H1 (cell line): ENCODE measurements around the gene CLPTM1L. TPM values are rescaled to one million over a fixed set of nuclear protein-coding genes. Genes with fewer than 3 reads are reported as not detected.

ENCODE experiments used
- CTCF ChIA-PET: fragments of 300-600 bp; sonication (Branson Sonifier 250); formaldehyde crosslinking; loops from one replicate; lab custom pipeline; 2021; ENCODE audit not compliant: partially characterized antibody; lab: Charles Lee
- POLR2A ChIA-PET: fragments of 300-600 bp; sonication (Branson Sonifier 250); formaldehyde crosslinking; loops from one replicate; lab custom pipeline; 2021; ENCODE audit warnings: inconsistent platforms; ENCODE audit not compliant: partially characterized antibody; lab: Charles Lee
- DNase-seq, 2 experiments: peaks; one replicate each; pipeline versions ENCODE4 v3.0.0 to v3.0.0-alpha.2; 2010 to 2022; ENCODE audit warnings: low spot score in 2 of 2, low read depth in 1 of 2, mixed read lengths in 1 of 2
- FAIRE-seq: peaks from 2 replicates; lab custom pipeline; 2011; peaks lifted over from hg19 to GRCh38; lab: Jason Lieb, UNC
- H2AFZ ChIP-seq: 2 replicates; pipeline ENCODE4 v1.8.1; 2012; ENCODE audit warnings: low read length, inconsistent platforms
- H2AK5ac ChIP-seq: 2 replicates; pipeline ENCODE4 v1.6.1; 2013; ENCODE audit warnings: low read depth, low read length
- H2BK120ac ChIP-seq: replicated peaks from 2 replicates; pipeline ENCODE3; 2013; ENCODE audit warnings: low read depth, low read length, inconsistent platforms
- H2BK12ac ChIP-seq: 2 replicates; pipeline ENCODE4 v1.6.1; 2013; ENCODE audit warnings: low read depth, low read length
- H2BK15ac ChIP-seq: 2 replicates; pipeline ENCODE4 v1.6.1; 2013; ENCODE audit warnings: low read length
- H2BK20ac ChIP-seq: 2 replicates; pipeline ENCODE4 v1.6.1; 2013; ENCODE audit warnings: low read length
- H2BK5ac ChIP-seq: 2 replicates; pipeline ENCODE4 v1.6.1; 2013; ENCODE audit warnings: low read depth, low read length
- H3K14ac ChIP-seq: 2 replicates; pipeline ENCODE4 v1.6.1; 2013; ENCODE audit warnings: inconsistent platforms; ENCODE audit not compliant: insufficient read length
- H3K18ac ChIP-seq: 2 replicates; pipeline ENCODE4 v1.6.1; 2013; ENCODE audit warnings: low read length; ENCODE audit errors: extremely low read depth
- H3K23ac ChIP-seq: 2 replicates; pipeline ENCODE4 v1.6.1; 2013; ENCODE audit warnings: inconsistent platforms; ENCODE audit not compliant: insufficient read length
- H3K23me2 ChIP-seq: 2 replicates; pipeline ENCODE4 v1.6.1; 2013; ENCODE audit warnings: low read depth, low read length
- H3K27ac ChIP-seq: 2 replicates; pipeline ENCODE4 v1.6.1; 2011; ENCODE audit warnings: low read depth, low read length, inconsistent platforms
- H3K27me3 ChIP-seq, 4 experiments: replicated peaks in 1 of 4; 1 replicate in 1 of 4; 2 replicates in 3 of 4; pipeline versions ENCODE4 v1.6.1 to v1.8.1; 2011 to 2013; ENCODE audit warnings: low read length in 3 of 4, mild to moderate bottlenecking in 3 of 4, inconsistent platforms in 2 of 4, mixed read lengths in 2 of 4, moderate library complexity in 1 of 4; ENCODE audit not compliant: control insufficient read depth in 3 of 4, insufficient read depth in 3 of 4; ENCODE audit errors: extremely low read depth in 1 of 4
- H3K36me3 ChIP-seq, 4 experiments: 2 replicates each; pipeline versions ENCODE4 v1.6.1 to v1.8.1; 2011 to 2013; ENCODE audit warnings: mild to moderate bottlenecking in 4 of 4, low read length in 3 of 4, moderate library complexity in 2 of 4, control low read depth in 1 of 4, inconsistent platforms in 1 of 4; ENCODE audit not compliant: insufficient read depth in 4 of 4, control insufficient read depth in 2 of 4
- H3K4ac ChIP-seq: replicated peaks from 2 replicates; pipeline ENCODE3; 2013; ENCODE audit warnings: low read length, low read depth, mixed read lengths, inconsistent platforms; ENCODE audit not compliant: insufficient read length
- H3K4me1 ChIP-seq, 4 experiments: replicated peaks in 1 of 4; 1 replicate in 1 of 4; 2 replicates in 3 of 4; pipeline versions ENCODE4 v1.6.1 to v1.8.1; 2011 to 2013; ENCODE audit warnings: low read length in 3 of 4, inconsistent platforms in 2 of 4, mixed read lengths in 1 of 4; ENCODE audit not compliant: insufficient read depth in 4 of 4, control insufficient read depth in 3 of 4
- H3K4me2 ChIP-seq, 2 experiments: 2 replicates each; pipeline versions ENCODE4 v1.6.1 to v1.8.1; 2011 to 2013; ENCODE audit warnings: low read depth in 2 of 2, low read length in 2 of 2, control low read depth in 1 of 2, inconsistent platforms in 1 of 2, mild to moderate bottlenecking in 1 of 2; ENCODE audit not compliant: insufficient read depth in 1 of 2
- H3K4me3 ChIP-seq, 4 experiments: fragments of 200-600, 300-600 bp in 1 of 4; sonication (generic), shearing (Covaris generic), sonication (Bioruptor Twin) in 1 of 4; 2 replicates each; pipeline versions ENCODE4 v1.5.1 to v1.8.1; 2011 to 2016; ENCODE audit warnings: low read length in 4 of 4, low read depth in 3 of 4, control low read depth in 2 of 4, inconsistent platforms in 2 of 4, mild to moderate bottlenecking in 2 of 4, mixed read lengths in 1 of 4, moderate library complexity in 1 of 4; ENCODE audit not compliant: insufficient read depth in 2 of 4; ENCODE audit errors: extremely low read depth in 1 of 4
- H3K56ac ChIP-seq: replicated peaks from 2 replicates; pipeline ENCODE3; 2013; ENCODE audit warnings: low read depth, mild to moderate bottlenecking, mixed read lengths, low read length, inconsistent platforms; ENCODE audit not compliant: insufficient read length
- H3K79me1 ChIP-seq: 2 replicates; pipeline ENCODE4 v1.6.1; 2013; ENCODE audit warnings: low read depth, low read length, control low read depth
- H3K79me2 ChIP-seq, 2 experiments: 2 replicates each; pipeline versions ENCODE4 v1.6.1 to v1.8.1; 2012 to 2013; ENCODE audit warnings: low read length in 2 of 2, mild to moderate bottlenecking in 2 of 2, inconsistent platforms in 1 of 2; ENCODE audit not compliant: insufficient read depth in 2 of 2, control insufficient read depth in 1 of 2
- H3K9ac ChIP-seq, 4 experiments: replicated peaks in 1 of 4; 1 replicate in 1 of 4; 2 replicates in 3 of 4; pipeline versions ENCODE4 v1.6.1 to v1.8.1; 2011 to 2013; ENCODE audit warnings: low read depth in 3 of 4, low read length in 3 of 4, control low read depth in 2 of 4, mild to moderate bottlenecking in 2 of 4, moderate library complexity in 2 of 4, inconsistent platforms in 1 of 4; ENCODE audit errors: extremely low read depth in 1 of 4
- H3K9me3 ChIP-seq, 2 experiments: 2 replicates each; pipeline versions ENCODE4 v1.6.1 to v1.8.1; 2012 to 2013; ENCODE audit warnings: mild to moderate bottlenecking in 2 of 2, moderate library complexity in 2 of 2, control low read depth in 1 of 2, inconsistent platforms in 1 of 2, low read depth in 1 of 2, low read length in 1 of 2, mixed read lengths in 1 of 2; ENCODE audit not compliant: insufficient read depth in 2 of 2
- H4K20me1 ChIP-seq, 2 experiments: replicated peaks in 1 of 2; 2 replicates each; pipeline versions ENCODE3 to v1.8.1; 2011 to 2013; ENCODE audit warnings: inconsistent platforms in 2 of 2, low read length in 2 of 2, mild to moderate bottlenecking in 1 of 2; ENCODE audit not compliant: insufficient read depth in 2 of 2, control insufficient read depth in 1 of 2
- H4K5ac ChIP-seq: 2 replicates; pipeline ENCODE4 v1.6.1; 2013; ENCODE audit warnings: low read length, low read depth, mixed read lengths, inconsistent platforms; ENCODE audit not compliant: insufficient read length
- H4K8ac ChIP-seq: 2 replicates; pipeline ENCODE4 v1.8.0; 2013; ENCODE audit warnings: mild to moderate bottlenecking, moderate library complexity, low read length, inconsistent platforms; ENCODE audit not compliant: insufficient read depth; ENCODE audit errors: extremely low read depth
- H4K91ac ChIP-seq: replicated peaks from 2 replicates; pipeline ENCODE3; 2013; ENCODE audit warnings: low read length, mixed read lengths, inconsistent platforms; ENCODE audit not compliant: insufficient read length
- CHD2 ChIP-seq: IDR thresholded peaks from 2 replicates; pipeline ENCODE4 v1.6.1; 2012; ENCODE audit warnings: low read length, improper control_type of control experiment
- NANOG ChIP-seq: IDR thresholded peaks from 2 replicates; pipeline ENCODE4 v1.6.1; 2011; ENCODE audit warnings: low read length, low read depth, mild to moderate bottlenecking, inconsistent platforms; ENCODE audit not compliant: insufficient read depth, poor library complexity, severe bottlenecking
- POLR2AphosphoS5 ChIP-seq: IDR thresholded peaks from 2 replicates; pipeline ENCODE4 v1.6.1; 2011; ENCODE audit warnings: low read depth, low read length
- RAD21 ChIP-seq, 2 experiments: IDR thresholded peaks in 1 of 2; conservative IDR thresholded peaks in 1 of 2; 2 replicates each; pipeline ENCODE4 v1.6.1; 2011; ENCODE audit warnings: low read depth in 2 of 2, low read length in 2 of 2, improper control_type of control experiment in 1 of 2, inconsistent platforms in 1 of 2, mild to moderate bottlenecking in 1 of 2, moderate library complexity in 1 of 2
- SP2 ChIP-seq: IDR thresholded peaks from 2 replicates; pipeline ENCODE4 v1.6.1; 2012; ENCODE audit warnings: mild to moderate bottlenecking, low read length, inconsistent platforms
- TBP ChIP-seq: IDR thresholded peaks from 2 replicates; pipeline ENCODE4 v1.6.1; 2011; ENCODE audit warnings: low read depth, low read length, improper control_type of control experiment
- WGBS, 2 experiments: shearing (Covaris generic) in 1 of 2; methylation state at CpG; one replicate each; pipeline versions ENCODE4 v1.1.6 to v1.1.7; 2013 to 2015; ENCODE audit warnings: low lambda C conversion rate in 2 of 2, mixed read lengths in 2 of 2, inconsistent platforms in 1 of 2, low coverage in 1 of 2, missing lambda C conversion rate in 1 of 2; ENCODE audit not compliant: insufficient replicate concordance in 2 of 2, insufficient coverage in 1 of 2, insufficient read length in 1 of 2; ENCODE audit errors: extremely low coverage in 1 of 2, missing lambda C conversion rate in 1 of 2; 5-methylcytosine and 5-hydroxymethylcytosine counted together
- polyA plus RNA-seq, 7 experiments: library from polyadenylated mRNA; depleted of rRNA in 3 of 7; stranded (reverse) in 5 of 7; unstranded in 2 of 7; fragments of >200 nt in 5 of 7; fragments of 200-250 nt in 2 of 7; gene quantifications; 1 replicate in 5 of 7; 2 replicates in 1 of 7; 4 replicates in 1 of 7; pipeline versions ENCODE4 v1.2.1 to v1.2.3, GENCODE V29; 2011 to 2013; ENCODE audit warnings: missing spikeins in 2 of 7, mixed read lengths in 2 of 7
- total RNA-seq: library from RNA; stranded (reverse); fragmentation: NEBNext Ultra II Directional; extraction: Animal tissue kit (Norgen Biotek cat#: 25700); gene quantifications from 2 replicates; pipeline ENCODE4 v1.2.1, GENCODE V29; 2021

Gene CLPTM1L
- total and polyA plus RNA-seq, 2 of the 8 experiments (the other 6 are each of a cell fraction or from before 2014, with no cell fraction given), result 102 to 119 TPM

GRCh38 chr5:1291611-1292080, 53.3 kb downstream of the CLPTM1L start:
- TF ChIP-seq POLR2AphosphoS5, result no peak
- no peak for TF ChIP-seq RAD21 (IDR thresholded peaks at IDR 0.05 in 1 of 2, conservative IDR thresholded peaks at IDR 0.05 in 1 of 2; ENCODE audit: low read depth in 2 of 2, low read length in 2 of 2)
- TF ChIP-seq SP2, result no peak
- no peak for TF ChIP-seq TBP
- no peak for TF ChIP-seq NANOG
- TF ChIP-seq CHD2, result no peak
- Histone ChIP-seq H4K91ac (no peak overlapping the region), H3K27ac (no peak overlapping the region), H3K9me3 (peaks cover 0 to 4% of the 10 kb centered on the region in 2 experiments; a peak in 1 of 4 replicates), H3K79me1 (peaks cover 4% of the 10 kb centered on the region), H2BK15ac (no peak overlapping the region), H2BK120ac (no peak overlapping the region), H3K23me2 (peaks cover 14% of the 10 kb centered on the region; the same call in 1 of the 2 replicates), H2AK5ac (no peak overlapping the region), H3K18ac (no peak overlapping the region), H4K5ac (no peak overlapping the region), H3K14ac (no peak overlapping the region), H2BK12ac (no peak overlapping the region), H3K4me1 (peaks cover 0 to 13% (median 6%) of the 10 kb centered on the region in 4 experiments; a peak in 5 of 7 replicates), H3K23ac (no peak overlapping the region), H2BK20ac (no peak overlapping the region), H4K20me1 (peaks cover 4 to 19% of the 10 kb centered on the region in 2 experiments), H2AFZ (no peak overlapping the region), H3K9ac (no peak overlapping the region), H3K27me3 (peaks cover 0 to 8% (median 2%) of the 10 kb centered on the region in 4 experiments; a peak in 4 of 7 replicates), H2BK5ac (no peak overlapping the region), H3K79me2 (peaks cover 0 to 8% of the 10 kb centered on the region in 2 experiments; a peak in 3 of 4 replicates), H3K36me3 (peaks cover 0 to 7% (median 0%) of the 10 kb centered on the region in 4 experiments; a peak in 3 of 8 replicates), H4K8ac (no peak overlapping the region), H3K4ac (no peak overlapping the region), H3K4me2 (no peak overlapping the region), H3K56ac (no peak overlapping the region), H3K4me3 (no peak overlapping the region)
- DNase-seq, result peak in 1 of 2 experiments; percentile 37
- no peak for FAIRE-seq
- 89% methylated on average over 22 of the region's 24 CpGs; no CpG with 5 or more reads in 1 of the 2 experiments for WGBS, 2 experiments
- POLR2A ChIA-PET, result no interaction called here
- CTCF ChIA-PET, result no interaction called here
